ENCODE results near the gene MORC3. TPM values are rescaled to one million over a fixed set of nuclear protein-coding genes. Genes with fewer than 3 reads are reported as not detected.
"Not testable (repeated sequence)": the region's sequence is repeated elsewhere in the genome, so short reads cannot be mapped to it uniquely, and the experiment has no call there.

The MORC3 gene
- total RNA-seq, 1 donor from 2014 or later: 29.2 TPM

GRCh38 chr21:36338975-36339374 lies 19.0 kb downstream of the MORC3 start:
- peaks cover 8% of the 10 kb centered on the region for H3K4me1 Mint-ChIP-seq (ENCODE audit: low read depth, unreplicated experiment)
- no peaks in the 10 kb centered on the region for H3K27me3 Mint-ChIP-seq (ENCODE audit: low read depth, unreplicated experiment)
- Histone ChIP-seq H3K27ac (ENCODE audit: low read depth, low read length) (no peak overlapping the region), H3K9me3 (ENCODE audit: insufficient read depth, low read depth, low read length) (no peaks in the 10 kb centered on the region), H3K79me2 (ENCODE audit: insufficient read depth, low read length) (peaks cover 56% of the 10 kb centered on the region), H4K20me1 (ENCODE audit: insufficient read depth, low read length) (peaks cover 27% of the 10 kb centered on the region), H3K4me1 (ENCODE audit: insufficient read depth, low read length) (peaks cover 9% of the 10 kb centered on the region), H3K4me3 (ENCODE audit: insufficient read depth, low read depth, low read length) (no peak overlapping the region), H3K27me3 (ENCODE audit: insufficient read depth, low read length) (no peaks in the 10 kb centered on the region), H3K4me2 (ENCODE audit: low read length) (no peak overlapping the region), H3K9ac (ENCODE audit: low read length) (no peak overlapping the region), H3K36me3 (ENCODE audit: insufficient read depth, low read length) (peaks cover 36% of the 10 kb centered on the region), H2AFZ (ENCODE audit: low read depth, low read length) (no peak overlapping the region)
- DNase-seq (ENCODE audit: low read depth) (no peak), FAIRE-seq (no peak)
- no peak overlapping the region for H3K27ac Mint-ChIP-seq (ENCODE audit: unreplicated experiment)
- no peak overlapping the region for H3K4me3 Mint-ChIP-seq (ENCODE audit: unreplicated experiment)
- peaks cover 17% of the 10 kb centered on the region for H3K36me3 Mint-ChIP-seq (ENCODE audit: low read depth, unreplicated experiment)
- TF ChIP-seq, protein P1, sequence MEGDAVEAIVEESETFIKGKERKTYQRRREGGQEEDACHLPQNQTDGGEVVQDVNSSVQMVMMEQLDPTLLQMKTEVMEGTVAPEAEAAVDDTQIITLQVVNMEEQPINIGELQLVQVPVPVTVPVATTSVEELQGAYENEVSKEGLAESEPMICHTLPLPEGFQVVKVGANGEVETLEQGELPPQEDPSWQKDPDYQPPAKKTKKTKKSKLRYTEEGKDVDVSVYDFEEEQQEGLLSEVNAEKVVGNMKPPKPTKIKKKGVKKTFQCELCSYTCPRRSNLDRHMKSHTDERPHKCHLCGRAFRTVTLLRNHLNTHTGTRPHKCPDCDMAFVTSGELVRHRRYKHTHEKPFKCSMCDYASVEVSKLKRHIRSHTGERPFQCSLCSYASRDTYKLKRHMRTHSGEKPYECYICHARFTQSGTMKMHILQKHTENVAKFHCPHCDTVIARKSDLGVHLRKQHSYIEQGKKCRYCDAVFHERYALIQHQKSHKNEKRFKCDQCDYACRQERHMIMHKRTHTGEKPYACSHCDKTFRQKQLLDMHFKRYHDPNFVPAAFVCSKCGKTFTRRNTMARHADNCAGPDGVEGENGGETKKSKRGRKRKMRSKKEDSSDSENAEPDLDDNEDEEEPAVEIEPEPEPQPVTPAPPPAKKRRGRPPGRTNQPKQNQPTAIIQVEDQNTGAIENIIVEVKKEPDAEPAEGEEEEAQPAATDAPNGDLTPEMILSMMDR (IDR thresholded peaks at IDR 0.05; ENCODE audit: insufficient read depth, low read depth, low read length): no peak
- no peak for TF ChIP-seq EZH2 (IDR thresholded peaks at IDR 0.05; ENCODE audit: insufficient read depth, low read length)
- no peaks in the 10 kb centered on the region for H3K9me3 Mint-ChIP-seq (ENCODE audit: unreplicated experiment)

DNA sequence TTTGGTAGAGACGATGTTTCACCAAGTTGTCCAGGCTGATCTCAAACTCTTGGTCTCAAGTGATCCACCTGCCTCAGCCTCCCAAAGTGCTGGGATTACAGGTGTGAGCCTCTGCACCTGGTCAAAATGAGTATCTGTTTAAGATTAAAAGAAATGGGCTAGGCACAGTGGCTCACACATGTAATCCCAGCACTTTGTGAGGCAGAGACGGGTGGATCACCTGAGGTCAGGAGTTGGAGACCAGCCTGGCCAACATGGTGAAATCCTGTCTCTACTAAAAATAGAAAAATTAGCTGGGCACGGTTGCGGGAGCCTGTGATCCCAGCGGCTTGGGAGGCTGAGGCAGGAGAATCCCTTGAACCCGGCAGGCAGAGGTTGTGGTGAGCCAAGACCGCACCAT lies 22.6 kb downstream of the MORC3 start:
- peaks cover 31% of the 10 kb centered on the region for H3K79me2 ChIP-seq (ENCODE audit: insufficient read depth, low read length)

GRCh38 chr21:36344931-36345330 lies 24.9 kb downstream of the MORC3 start:
- H3K9ac ChIP-seq (ENCODE audit: low read length): no peak overlapping the region
- no peak overlapping the region for H3K27ac ChIP-seq (ENCODE audit: low read depth, low read length)
- FAIRE-seq (no peak), DNase-seq (ENCODE audit: low read depth) (no peak)
- no peaks in the 10 kb centered on the region for H3K27me3 ChIP-seq (ENCODE audit: insufficient read depth, low read length)
- H4K20me1 ChIP-seq (ENCODE audit: insufficient read depth, low read length): peaks cover 14% of the 10 kb centered on the region
- Mint-ChIP-seq H3K36me3 (ENCODE audit: low read depth, unreplicated experiment) (peaks cover 12% of the 10 kb centered on the region), H3K4me3 (ENCODE audit: unreplicated experiment) (no peak overlapping the region), H3K4me1 (ENCODE audit: low read depth, unreplicated experiment) (peaks cover 9% of the 10 kb centered on the region), H3K27me3 (ENCODE audit: low read depth, unreplicated experiment) (no peaks in the 10 kb centered on the region), H3K27ac (ENCODE audit: unreplicated experiment) (no peak overlapping the region), H3K9me3 (ENCODE audit: unreplicated experiment) (no peaks in the 10 kb centered on the region)
- no peak overlapping the region for H2AFZ ChIP-seq (ENCODE audit: low read depth, low read length)
- peaks cover 9% of the 10 kb centered on the region for H3K4me1 ChIP-seq (ENCODE audit: insufficient read depth, low read length)
- H3K9me3 ChIP-seq (ENCODE audit: insufficient read depth, low read depth, low read length): no peaks in the 10 kb centered on the region
- no peak overlapping the region for H3K4me3 ChIP-seq (ENCODE audit: insufficient read depth, low read depth, low read length)
- peaks cover 53% of the 10 kb centered on the region for H3K36me3 ChIP-seq (ENCODE audit: insufficient read depth, low read length)
- peaks cover 31% of the 10 kb centered on the region for H3K79me2 ChIP-seq (ENCODE audit: insufficient read depth, low read length)
- no peak overlapping the region for H3K4me2 ChIP-seq (ENCODE audit: low read length)
- TF ChIP-seq, protein P1 (IDR thresholded peaks at IDR 0.05; ENCODE audit: insufficient read depth, low read depth, low read length): no peak
- TF ChIP-seq EZH2 (IDR thresholded peaks at IDR 0.05; ENCODE audit: insufficient read depth, low read length): no peak

More for the DNA sequence above, 22.6 kb downstream of the MORC3 start:
- H3K4me1 Mint-ChIP-seq (ENCODE audit: low read depth, unreplicated experiment); H3K27ac ChIP-seq (ENCODE audit: low read depth, low read length); H3K27ac Mint-ChIP-seq (ENCODE audit: unreplicated experiment); H3K4me1 ChIP-seq (ENCODE audit: insufficient read depth, low read length); H2AFZ ChIP-seq (ENCODE audit: low read depth, low read length); DNase-seq (ENCODE audit: low read depth); FAIRE-seq; H3K9me3 Mint-ChIP-seq (ENCODE audit: unreplicated experiment); H3K4me2 ChIP-seq (ENCODE audit: low read length); H3K9ac ChIP-seq (ENCODE audit: low read length); H3K4me3 ChIP-seq (ENCODE audit: insufficient read depth, low read depth, low read length); H3K27me3 ChIP-seq (ENCODE audit: insufficient read depth, low read length); H3K27me3 Mint-ChIP-seq (ENCODE audit: low read depth, unreplicated experiment); H3K4me3 Mint-ChIP-seq (ENCODE audit: unreplicated experiment); H3K9me3 ChIP-seq (ENCODE audit: insufficient read depth, low read depth, low read length): not testable (repeated sequence)
- peaks cover 16% of the 10 kb centered on the region for H4K20me1 ChIP-seq (ENCODE audit: insufficient read depth, low read length)
- H3K36me3 Mint-ChIP-seq (ENCODE audit: low read depth, unreplicated experiment): peaks cover 14% of the 10 kb centered on the region
- H3K36me3 ChIP-seq (ENCODE audit: insufficient read depth, low read length): peaks cover 57% of the 10 kb centered on the region

Measured in astrocyte (in vitro differentiated cells and primary cell).